Measurements from ENCODE around the gene LCN1. TPM values are rescaled to one million over a fixed set of nuclear protein-coding genes. Genes with fewer than 3 reads are reported as not detected.

LCN1 gene
- total RNA-seq (2012; rRNA removed), result not detected in 2 replicates

- Histone ChIP-seq H3K27me3 (ENCODE audit: control insufficient read depth, insufficient read depth, low read length) (peaks cover 18% of the 10 kb centered on the region), H3K4me2 (ENCODE audit: low read length) (no peak within 1 kb of the TSS)
Measured at GRCh38 chr9:135520916-135521607, at the start of gene LCN1. Gene LCN1, plus strand, starts transcription at chr9:135521440. Its CDS starts 58 bp downstream, at chr9:135521498.

GRCh38 chr9:135471791-135472640, 49.2 kb upstream of the LCN1 start:
- H3K4me3 ChIP-seq (ENCODE audit: low read length), result no peak overlapping the region
- H3K27me3 ChIP-seq (ENCODE audit: control insufficient read depth, insufficient read depth, low read length), result peaks cover 3% of the 10 kb centered on the region
- no peaks in the 10 kb centered on the region for H3K9me3 ChIP-seq (replicated peaks; ENCODE audit: low read length)
- H3K4me1 ChIP-seq (ENCODE audit: control insufficient read depth, insufficient read depth, low read length), result peaks cover 10% of the 10 kb centered on the region
- no peak overlapping the region for H3K4me2 ChIP-seq (ENCODE audit: low read length)
- no peaks in the 10 kb centered on the region for H3K36me3 ChIP-seq (ENCODE audit: insufficient read depth, low read length)
- no peak overlapping the region for H3K9ac ChIP-seq (ENCODE audit: low read depth, low read length)

More at GRCh38 chr9:135520916-135521607, at the start of gene LCN1:
- no peak within 1 kb of the TSS for H3K4me3 ChIP-seq (ENCODE audit: low read length)
- no peak within 1 kb of the TSS for H3K9ac ChIP-seq (ENCODE audit: low read depth, low read length)
- H3K9me3 ChIP-seq (replicated peaks; ENCODE audit: low read length), result no peaks in the 10 kb centered on the region
- no peaks in the 10 kb centered on the region for H3K36me3 ChIP-seq (ENCODE audit: insufficient read depth, low read length)
- no peaks in the 10 kb centered on the region for H3K4me1 ChIP-seq (ENCODE audit: control insufficient read depth, insufficient read depth, low read length)

GRCh38 chr9:135473972-135474543, 47.2 kb upstream of the LCN1 start:
- Histone ChIP-seq H3K9ac (ENCODE audit: low read depth, low read length) (no peak overlapping the region), H3K4me2 (ENCODE audit: low read length) (no peak overlapping the region), H3K9me3 (replicated peaks; ENCODE audit: low read length) (no peaks in the 10 kb centered on the region), H3K36me3 (ENCODE audit: insufficient read depth, low read length) (no peaks in the 10 kb centered on the region), H3K4me3 (ENCODE audit: low read length) (no peak overlapping the region), H3K27me3 (ENCODE audit: control insufficient read depth, insufficient read depth, low read length) (peaks cover 3% of the 10 kb centered on the region), H3K4me1 (ENCODE audit: control insufficient read depth, insufficient read depth, low read length) (peaks cover 5% of the 10 kb centered on the region)

- no peak overlapping the region for H3K4me2 ChIP-seq (ENCODE audit: low read length)
- H3K4me1 ChIP-seq (ENCODE audit: control insufficient read depth, insufficient read depth, low read length), result no peaks in the 10 kb centered on the region
- no peaks in the 10 kb centered on the region for H3K9me3 ChIP-seq (replicated peaks; ENCODE audit: low read length)
- no peaks in the 10 kb centered on the region for H3K36me3 ChIP-seq (ENCODE audit: insufficient read depth, low read length)
- H3K27me3 ChIP-seq (ENCODE audit: control insufficient read depth, insufficient read depth, low read length), result peaks cover 3% of the 10 kb centered on the region
- no peak overlapping the region for H3K4me3 ChIP-seq (ENCODE audit: low read length)
- H3K9ac ChIP-seq (ENCODE audit: low read depth, low read length), result no peak overlapping the region
Measured at GRCh38 chr9:135474915-135475314, 46.3 kb upstream of the LCN1 start.

- Histone ChIP-seq H3K4me1 (ENCODE audit: control insufficient read depth, insufficient read depth, low read length) (peaks cover 5% of the 10 kb centered on the region), H3K9ac (ENCODE audit: low read depth, low read length) (no peak overlapping the region), H3K9me3 (replicated peaks; ENCODE audit: low read length) (no peaks in the 10 kb centered on the region), H3K4me2 (ENCODE audit: low read length) (no peak overlapping the region), H3K27me3 (ENCODE audit: control insufficient read depth, insufficient read depth, low read length) (peaks cover 3% of the 10 kb centered on the region), H3K36me3 (ENCODE audit: insufficient read depth, low read length) (no peaks in the 10 kb centered on the region), H3K4me3 (ENCODE audit: low read length) (no peak overlapping the region)
Measured at GRCh38 chr9:135476561-135477355, 44.5 kb upstream of the LCN1 start.

GRCh38 chr9:135478191-135478590, 43.0 kb upstream of the LCN1 start:
- peaks cover 5% of the 10 kb centered on the region for H3K4me1 ChIP-seq (ENCODE audit: control insufficient read depth, insufficient read depth, low read length)
- H3K9ac ChIP-seq (ENCODE audit: low read depth, low read length), result no peak overlapping the region
- no peak overlapping the region for H3K4me3 ChIP-seq (ENCODE audit: low read length)
- H3K9me3 ChIP-seq (replicated peaks; ENCODE audit: low read length), result no peaks in the 10 kb centered on the region
- no peaks in the 10 kb centered on the region for H3K27me3 ChIP-seq (ENCODE audit: control insufficient read depth, insufficient read depth, low read length)
- H3K4me2 ChIP-seq (ENCODE audit: low read length), result peak overlapping the region; percentile 84
- H3K36me3 ChIP-seq (ENCODE audit: insufficient read depth, low read length), result no peaks in the 10 kb centered on the region

GRCh38 chr9:135478829-135479468, 42.3 kb upstream of the LCN1 start:
- peak overlapping the region; percentile 70 for H3K4me3 ChIP-seq (ENCODE audit: low read length)
- H3K9me3 ChIP-seq (replicated peaks; ENCODE audit: low read length), result no peaks in the 10 kb centered on the region
- H3K4me2 ChIP-seq (ENCODE audit: low read length), result peak overlapping the region; percentile 84
- peaks cover 2% of the 10 kb centered on the region for H3K36me3 ChIP-seq (ENCODE audit: insufficient read depth, low read length)
- H3K9ac ChIP-seq (ENCODE audit: low read depth, low read length), result peak overlapping the region; percentile 41
- H3K27me3 ChIP-seq (ENCODE audit: control insufficient read depth, insufficient read depth, low read length), result no peaks in the 10 kb centered on the region
- H3K4me1 ChIP-seq (ENCODE audit: control insufficient read depth, insufficient read depth, low read length), result peaks cover 5% of the 10 kb centered on the region

GRCh38 chr9:135479469-135480052, 41.7 kb upstream of the LCN1 start, which contains the start of gene PPP1R26:
Gene PPP1R26, plus strand, starts transcription at chr9:135479782. Its CDS starts 4,729 bp downstream, at chr9:135484511.
- Histone ChIP-seq H3K9ac (ENCODE audit: low read depth, low read length) (peak within 1 kb of the TSS; percentile 85), H3K27me3 (ENCODE audit: control insufficient read depth, insufficient read depth, low read length) (no peaks in the 10 kb centered on the region)

GRCh38 chr9:135480071-135480939, 40.9 kb upstream of the LCN1 start:
- Histone ChIP-seq H3K4me2 (ENCODE audit: low read length) (peak overlapping the region; percentile 93), H3K27me3 (ENCODE audit: control insufficient read depth, insufficient read depth, low read length) (no peaks in the 10 kb centered on the region), H3K9me3 (replicated peaks; ENCODE audit: low read length) (no peaks in the 10 kb centered on the region), H3K36me3 (ENCODE audit: insufficient read depth, low read length) (peaks cover 16% of the 10 kb centered on the region), H3K4me1 (ENCODE audit: control insufficient read depth, insufficient read depth, low read length) (peaks cover 5% of the 10 kb centered on the region), H3K9ac (ENCODE audit: low read depth, low read length) (peak overlapping the region; percentile 85), H3K4me3 (ENCODE audit: low read length) (peak overlapping the region; percentile 99)

More at GRCh38 chr9:135479469-135480052, 41.7 kb upstream of the LCN1 start, which contains the start of gene PPP1R26:
- H3K4me2 ChIP-seq (ENCODE audit: low read length), result peak within 1 kb of the TSS; percentile 93
- peaks cover 9% of the 10 kb centered on the region for H3K36me3 ChIP-seq (ENCODE audit: insufficient read depth, low read length)
- no peaks in the 10 kb centered on the region for H3K9me3 ChIP-seq (replicated peaks; ENCODE audit: low read length)
- peak within 1 kb of the TSS; percentile 99 for H3K4me3 ChIP-seq (ENCODE audit: low read length)
- H3K4me1 ChIP-seq (ENCODE audit: control insufficient read depth, insufficient read depth, low read length), result peaks cover 5% of the 10 kb centered on the region

Data from skeletal muscle satellite cell (primary cell).